H1 (cell line): ENCODE results near the gene ZFAND3. TPM values are rescaled to one million over a fixed set of nuclear protein-coding genes. Genes with fewer than 3 reads are reported as not detected.

Experiments used
- CHD7 ChIP-seq: fragments of 300-600 bp; sonication (generic); IDR thresholded peaks from 2 replicates; pipeline ENCODE4 v1.7.1; 2012; ENCODE audit warnings: low read length, moderate library complexity, mild to moderate bottlenecking, inconsistent platforms; ENCODE audit not compliant: insufficient replicate concordance
- JUND ChIP-seq: IDR thresholded peaks from 2 replicates; pipeline ENCODE4 v1.6.1; 2011; ENCODE audit warnings: mild to moderate bottlenecking, improper control_type of control experiment, low read length
- polyA plus RNA-seq, 7 experiments: library from polyadenylated mRNA; depleted of rRNA in 3 of 7; stranded (reverse) in 5 of 7; unstranded in 2 of 7; fragments of >200 nt in 5 of 7; fragments of 200-250 nt in 2 of 7; gene quantifications; 1 replicate in 5 of 7; 2 replicates in 1 of 7; 4 replicates in 1 of 7; pipeline versions ENCODE4 v1.2.1 to v1.2.3, GENCODE V29; 2011 to 2013; ENCODE audit warnings: missing spikeins in 2 of 7, mixed read lengths in 2 of 7
- total RNA-seq: library from RNA; stranded (reverse); fragmentation: NEBNext Ultra II Directional; extraction: Animal tissue kit (Norgen Biotek cat#: 25700); gene quantifications from 2 replicates; pipeline ENCODE4 v1.2.1, GENCODE V29; 2021

Gene ZFAND3
- total and polyA plus RNA-seq, 2 of the 8 experiments (the other 6 are each of a cell fraction or from before 2014, with no cell fraction given) = 13.0 to 51.3 TPM

- TF ChIP-seq CHD7 (no peak), JUND (no peak)
Measured at GRCh38 chr6:37988696-37989095, 169.2 kb downstream of the ZFAND3 start (continued).
